Esophagus muscularis mucosa (tissue), 3 donors: Measurements from ENCODE around the gene RARG.

Experiments used
- POLR2A ChIP-seq: fragments of 450-650 bp; IDR thresholded peaks from one replicate; pipeline ENCODE4 v1.6.1; 2017; ENCODE audit warnings: antibody characterized with exemption, moderate library complexity, mild to moderate bottlenecking, low read depth
- POLR2AphosphoS5 ChIP-seq, 2 donors: sonication (generic); formaldehyde crosslinking; IDR thresholded peaks; one replicate each; pipeline ENCODE4 v1.6.1; 2017; ENCODE audit warnings: antibody characterized with exemption in 2 of 2
- TF ChIP-seq, protein P1 (sequence below), 3 experiments: fragments of 200-600 bp in 2 of 3; fragments of 450-650 bp in 1 of 3; sonication (generic) in 2 of 3; IDR thresholded peaks; one replicate each; pipeline ENCODE4 v1.5.1; 2017 to 2019; ENCODE audit warnings: antibody characterized with exemption in 3 of 3, mild to moderate bottlenecking in 2 of 3, moderate library complexity in 1 of 3

DNA sequence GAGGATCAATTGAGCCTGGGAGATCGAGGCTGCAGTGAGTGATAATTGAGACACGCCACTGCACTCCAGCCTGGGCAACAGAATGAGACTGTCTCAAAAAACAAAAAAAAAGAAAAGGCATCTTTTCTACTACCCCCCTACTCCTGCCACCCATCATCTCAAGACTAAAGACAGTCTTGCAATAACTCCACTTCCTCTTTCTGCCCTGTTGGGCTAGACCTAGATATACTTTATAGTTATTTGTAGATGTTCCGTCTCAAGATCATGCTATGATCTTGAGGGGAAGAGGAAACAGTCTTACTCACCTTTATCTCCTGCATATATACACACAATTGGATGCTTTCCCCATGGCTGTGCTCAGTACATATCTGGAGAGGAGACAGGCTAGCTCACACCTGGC is 24.0 kb upstream of the RARG start:
- TF ChIP-seq POLR2AphosphoS5 (IDR thresholded peaks at IDR 0.05) (no peak), POLR2A (no peak)
- TF ChIP-seq, protein P1, sequence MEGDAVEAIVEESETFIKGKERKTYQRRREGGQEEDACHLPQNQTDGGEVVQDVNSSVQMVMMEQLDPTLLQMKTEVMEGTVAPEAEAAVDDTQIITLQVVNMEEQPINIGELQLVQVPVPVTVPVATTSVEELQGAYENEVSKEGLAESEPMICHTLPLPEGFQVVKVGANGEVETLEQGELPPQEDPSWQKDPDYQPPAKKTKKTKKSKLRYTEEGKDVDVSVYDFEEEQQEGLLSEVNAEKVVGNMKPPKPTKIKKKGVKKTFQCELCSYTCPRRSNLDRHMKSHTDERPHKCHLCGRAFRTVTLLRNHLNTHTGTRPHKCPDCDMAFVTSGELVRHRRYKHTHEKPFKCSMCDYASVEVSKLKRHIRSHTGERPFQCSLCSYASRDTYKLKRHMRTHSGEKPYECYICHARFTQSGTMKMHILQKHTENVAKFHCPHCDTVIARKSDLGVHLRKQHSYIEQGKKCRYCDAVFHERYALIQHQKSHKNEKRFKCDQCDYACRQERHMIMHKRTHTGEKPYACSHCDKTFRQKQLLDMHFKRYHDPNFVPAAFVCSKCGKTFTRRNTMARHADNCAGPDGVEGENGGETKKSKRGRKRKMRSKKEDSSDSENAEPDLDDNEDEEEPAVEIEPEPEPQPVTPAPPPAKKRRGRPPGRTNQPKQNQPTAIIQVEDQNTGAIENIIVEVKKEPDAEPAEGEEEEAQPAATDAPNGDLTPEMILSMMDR (IDR thresholded peaks at IDR 0.05) = no peak
